Vagina (tissue), 2 donors: ENCODE data around the gene MRPL55. TPM values are rescaled to one million over a fixed set of nuclear protein-coding genes. Genes with fewer than 3 reads are reported as not detected.

Experiments
- DNase-seq, 2 donors: peaks; one replicate each; pipeline ENCODE4 v3.0.0-alpha.2; 2017; ENCODE audit errors: extremely low spot score in 2 of 2
- H3K27ac ChIP-seq: fragments of 200-600 bp; sonication (generic); one replicate; pipeline ENCODE4 v1.5.1; 2019
- H3K27me3 ChIP-seq: fragments of 200-600 bp; sonication (generic); one replicate; pipeline ENCODE4 v1.5.1; 2019
- H3K36me3 ChIP-seq, 2 donors: fragments of 200-600 bp; sonication (generic); one replicate each; pipeline ENCODE4 v1.5.1; 2017 to 2019
- H3K4me1 ChIP-seq: fragments of 200-600 bp; sonication (generic); one replicate; pipeline ENCODE4 v1.5.1; 2019
- H3K4me3 ChIP-seq, 2 donors: fragments of 200-600 bp; sonication (generic); 1 replicate in 1 of 2; 2 replicates in 1 of 2; pipeline ENCODE4 v1.5.1; 2016 to 2019
- H3K9me3 ChIP-seq: fragments of 200-600 bp; sonication (generic); one replicate; pipeline ENCODE4 v1.5.1; 2019
- CTCF ChIP-seq, 3 experiments: fragments of 450-650 bp in 2 of 3; fragments of 200-600 bp in 1 of 3; sonication (generic) in 1 of 3; IDR thresholded peaks; one replicate each; pipeline ENCODE4 v1.5.1; 2017 to 2019; ENCODE audit warnings: antibody characterized with exemption in 3 of 3, mild to moderate bottlenecking in 2 of 3, moderate library complexity in 2 of 3
- POLR2A ChIP-seq, 2 donors: fragments of 450-650 bp; IDR thresholded peaks; one replicate each; pipeline ENCODE4 v1.6.1; 2017; ENCODE audit warnings: antibody characterized with exemption in 2 of 2, mild to moderate bottlenecking in 2 of 2, moderate library complexity in 2 of 2
- POLR2AphosphoS5 ChIP-seq, 2 donors: sonication (generic); formaldehyde crosslinking; IDR thresholded peaks; one replicate each; pipeline ENCODE4 v1.9.0; 2017; ENCODE audit warnings: antibody characterized with exemption in 2 of 2, mild to moderate bottlenecking in 2 of 2, low read depth in 1 of 2; ENCODE audit not compliant: insufficient read depth in 1 of 2
- intact Hi-C: fragments of 100-400 bp; cut with DNase I; formaldehyde crosslinking; loops from one replicate; pipeline ENCODE4 v1.15.1; 2023
- microRNA-seq: library from miRNA; unstranded; fragments of <30 nt; microRNA quantifications from one replicate; pipeline ENCODE4, GENCODE V29; 2017; ENCODE audit warnings: borderline number of aligned reads, borderline replicate concordance
- small RNA-seq: library from RNA; depleted of rRNA; stranded (forward); fragments of <200 nt; gene quantifications from one replicate; pipeline ENCODE3, GENCODE V24; 2016
- total RNA-seq: library from RNA; depleted of rRNA; stranded (reverse); fragments of >200 nt; gene quantifications from one replicate; pipeline ENCODE4 v1.2.3, GENCODE V29; 2016

The MRPL55 gene
- total RNA-seq, 1 donor from 2014 or later = 73.7 TPM

- peaks cover 8% of the 10 kb centered on the region for H3K27me3 ChIP-seq
- intact Hi-C loops = no loop called here
- H3K27ac ChIP-seq = no peak overlapping the region
- no peak for DNase-seq
- H3K4me1 ChIP-seq = peaks cover 18% of the 10 kb centered on the region
- TF ChIP-seq CTCF (IDR thresholded peaks at IDR 0.05) (no peak), POLR2AphosphoS5 (IDR thresholded peaks at IDR 0.05; ENCODE audit: insufficient read depth in 1 of 2, low read depth in 1 of 2) (no peak), POLR2A (IDR thresholded peaks at IDR 0.05) (no peak)
- no peaks in the 10 kb centered on the region for H3K9me3 ChIP-seq
- peak overlapping the region in 1 of 2 donors; percentile 15 for H3K4me3 ChIP-seq
- no peaks in the 10 kb centered on the region for H3K36me3 ChIP-seq
These were observed 50.7 kb downstream of the MRPL55 start for GRCh38 chr1:228058172-228058948.

Small RNAs within 50 kb of the gene (microRNA-seq; reads per million reads assigned to microRNA genes)
- gene MIR3620 = 2.4 reads per million

Small RNAs within 50 kb of the gene (small RNA-seq; reads per million reads assigned to genes)
- gene AL359510.1 = not detected

Other genes starting within 250 kb of the MRPL55 start
- 2.9 TPM for gene WNT9A, start 161.4 kb downstream of the MRPL55 start, total RNA-seq
- gene WNT3A, start 102.3 kb downstream of the MRPL55 start, total RNA-seq = not detected
- 295 TPM for gene ARF1, start 26.6 kb downstream of the MRPL55 start, total RNA-seq
- 14.7 TPM for gene C1orf35, start 6.0 kb downstream of the MRPL55 start, total RNA-seq
- gene GUK1, start 31.0 kb upstream of the MRPL55 start, total RNA-seq = 299 TPM
- gene GJC2, start 40.6 kb upstream of the MRPL55 start, total RNA-seq = 4.4 TPM
- 3.4 TPM for gene IBA57, start 56.5 kb upstream of the MRPL55 start, total RNA-seq
- 35.8 TPM for gene OBSCN, start 98.7 kb upstream of the MRPL55 start, total RNA-seq